Measurements from ENCODE around the gene CDYL. TPM values are rescaled to one million over a fixed set of nuclear protein-coding genes. Genes with fewer than 3 reads are reported as not detected.

The CDYL gene
- total RNA-seq, 3 donors from 2014 or later: 58.9 to 74.9 (median 71.9) TPM

- peaks cover 14% of the 10 kb centered on the region for H3K9me3 ChIP-seq
- ATAC-seq: no peak
- TF ChIP-seq CTCF (IDR thresholded peaks at IDR 0.05): no peak
- intact Hi-C loops (cut with DNase I, micrococcal nuclease): no loop called here
- no peaks in the 10 kb centered on the region for H3K4me1 ChIP-seq (ENCODE audit: low read depth)
- no peak for DNase-seq
- H3K36me3 ChIP-seq (ENCODE audit: low read depth): no peaks in the 10 kb centered on the region
- H3K4me3 ChIP-seq: no peak overlapping the region
Observed at GRCh38 chr6:4981761-4982160, 205.6 kb downstream of the CDYL start.

DNA sequence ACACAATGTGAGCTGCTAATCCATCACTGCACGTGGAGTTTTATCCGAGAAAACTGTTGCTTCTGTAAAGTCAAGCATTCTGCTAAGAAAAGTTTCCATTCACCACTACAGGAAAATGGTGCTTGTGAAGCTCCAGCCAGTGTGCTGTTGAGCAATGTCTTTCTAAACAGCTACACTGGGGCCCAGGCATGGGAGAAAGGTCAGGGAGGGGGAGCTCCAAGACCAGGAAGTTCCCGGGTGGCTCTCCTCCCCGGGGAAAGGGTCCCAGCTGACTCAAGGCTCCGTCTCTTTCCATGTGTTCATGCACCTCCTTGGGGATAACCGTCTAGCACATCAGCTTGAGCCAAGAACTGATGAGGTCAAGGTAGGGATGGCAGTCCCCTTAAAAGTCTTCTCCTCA lies 207.1 kb downstream of the CDYL start:
- Histone ChIP-seq H3K4me3 (no peak overlapping the region), H3K9me3 (peaks cover 14% of the 10 kb centered on the region), H3K36me3 (ENCODE audit: low read depth) (no peaks in the 10 kb centered on the region), H3K4me1 (ENCODE audit: low read depth) (no peaks in the 10 kb centered on the region)
- intact Hi-C loops (cut with DNase I, micrococcal nuclease): no loop called here
- TF ChIP-seq CTCF (IDR thresholded peaks at IDR 0.05): no peak
- no peak for ATAC-seq
- no peak for DNase-seq

- no peak overlapping the region for H3K4me3 ChIP-seq
- no peaks in the 10 kb centered on the region for H3K36me3 ChIP-seq (ENCODE audit: low read depth)
- TF ChIP-seq CTCF (IDR thresholded peaks at IDR 0.05): no peak
- DNase-seq: no peak
- no peaks in the 10 kb centered on the region for H3K9me3 ChIP-seq
- intact Hi-C loops (cut with DNase I, micrococcal nuclease): no loop called here
- ATAC-seq: no peak
- no peaks in the 10 kb centered on the region for H3K4me1 ChIP-seq (ENCODE audit: low read depth)
Observed at GRCh38 chr6:4986999-4987398, 210.8 kb downstream of the CDYL start.

- TF ChIP-seq CTCF (IDR thresholded peaks at IDR 0.05): no peak
- no peak overlapping the region for H3K4me3 ChIP-seq
- no peaks in the 10 kb centered on the region for H3K9me3 ChIP-seq
- peak in 1 of 3 donors; percentile 19 for DNase-seq
- intact Hi-C loops (cut with DNase I, micrococcal nuclease): no loop called here
- no peaks in the 10 kb centered on the region for H3K4me1 ChIP-seq (ENCODE audit: low read depth)
- no peak for ATAC-seq
- H3K36me3 ChIP-seq (ENCODE audit: low read depth): no peaks in the 10 kb centered on the region
Observed at GRCh38 chr6:4987432-4987831, 211.2 kb downstream of the CDYL start.

GRCh38 chr6:4994741-4995140 lies 218.5 kb downstream of the CDYL start:
- Histone ChIP-seq H3K4me3 (no peak overlapping the region), H3K9me3 (no peaks in the 10 kb centered on the region), H3K36me3 (ENCODE audit: low read depth) (no peaks in the 10 kb centered on the region), H3K4me1 (ENCODE audit: low read depth) (no peaks in the 10 kb centered on the region)
- ATAC-seq: no peak
- intact Hi-C loops (cut with DNase I, micrococcal nuclease): no loop called here
- no peak for DNase-seq
- TF ChIP-seq CTCF (IDR thresholded peaks at IDR 0.05): no peak

DNA sequence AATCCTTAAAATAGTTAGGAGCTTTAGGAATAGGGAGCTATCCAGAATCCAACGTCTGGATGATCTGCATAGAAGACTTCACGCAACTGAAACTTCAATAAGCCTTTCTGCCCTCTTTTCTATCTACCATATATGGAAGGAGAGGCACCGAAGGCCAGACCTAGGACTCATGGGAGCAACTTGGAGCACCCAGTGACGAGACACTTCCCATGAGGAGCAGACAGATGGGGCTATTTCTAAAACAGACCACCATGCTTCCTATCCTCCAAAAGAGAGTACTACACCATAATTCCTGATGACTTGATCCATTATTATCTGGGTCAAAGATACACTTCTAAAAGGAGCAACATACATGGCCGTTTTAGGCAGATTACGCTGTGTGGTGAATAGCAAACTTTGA lies 221.7 kb downstream of the CDYL start:
- TF ChIP-seq CTCF (IDR thresholded peaks at IDR 0.05): no peak
- DNase-seq (no peak), ATAC-seq (no peak)
- Histone ChIP-seq H3K4me3 (no peak overlapping the region), H3K36me3 (ENCODE audit: low read depth) (no peaks in the 10 kb centered on the region), H3K4me1 (ENCODE audit: low read depth) (no peaks in the 10 kb centered on the region), H3K9me3 (no peaks in the 10 kb centered on the region)
- intact Hi-C loops (cut with DNase I, micrococcal nuclease): no loop called here
